T-cell (primary cell): ENCODE measurements around the gene MYCBP. TPM values are rescaled to one million over a fixed set of nuclear protein-coding genes. Genes with fewer than 3 reads are reported as not detected.

ENCODE experiments used
- ATAC-seq, 4 experiments: fragments of 200-7000 bp in 3 of 4; fragments of 150-1000 bp in 1 of 4; cut with Tn5 transposase; replicated peaks in 1 of 4; 1 replicate in 3 of 4; 2 replicates in 1 of 4; pipeline ENCODE4 v1.10.0; 2021; ENCODE audit warnings: moderate library complexity in 3 of 4, mild to moderate bottlenecking in 2 of 4, moderate number of reproducible peaks in 1 of 4
- CTCF ChIA-PET, 2 donors: fragments of 300-600 bp; sonication (Branson Sonifier 250); formaldehyde crosslinking; loops; one replicate each; lab custom pipeline; 2022; ENCODE audit warnings: antibody characterized with exemption in 2 of 2; lab: Charles Lee
- POLR2A ChIA-PET, 2 donors: fragments of 300-600 bp; sonication (Branson Sonifier 250); formaldehyde crosslinking; loops; one replicate each; lab custom pipeline; 2022; ENCODE audit warnings: antibody characterized with exemption in 2 of 2; lab: Charles Lee
- DNase-seq, 35 experiments: peaks; one replicate each; pipeline versions ENCODE4 v3.0.0 to v3.0.0-alpha.2; 2013 to 2023
- H3K27ac ChIP-seq: one replicate; pipeline ENCODE4 v1.5.1; 2013; ENCODE audit warnings: low read length
- H3K27me3 ChIP-seq, 2 experiments: replicated peaks in 1 of 2; 1 replicate in 1 of 2; 2 replicates in 1 of 2; pipeline versions ENCODE4 v1.6.1 to v1.7.0; 2013; ENCODE audit warnings: low read length in 1 of 2, mixed read lengths in 1 of 2; ENCODE audit not compliant: control insufficient read depth in 2 of 2, insufficient read depth in 2 of 2; ENCODE audit errors: extremely low read depth in 1 of 2
- H3K36me3 ChIP-seq, 2 donors: 1 replicate in 1 of 2; 2 replicates in 1 of 2; pipeline versions ENCODE4 v1.6.1 to v1.7.0; 2013; ENCODE audit warnings: low read length in 1 of 2; ENCODE audit not compliant: control insufficient read depth in 2 of 2, insufficient read depth in 1 of 2; ENCODE audit errors: extremely low read depth in 1 of 2
- H3K4me1 ChIP-seq, 2 experiments: 1 replicate in 1 of 2; 2 replicates in 1 of 2; pipeline versions ENCODE4 v1.6.1 to v1.7.0; 2013; ENCODE audit warnings: low read length in 2 of 2, mixed read lengths in 1 of 2; ENCODE audit not compliant: insufficient read depth in 2 of 2, control insufficient read depth in 1 of 2; ENCODE audit errors: extremely low read depth in 1 of 2
- H3K4me3 ChIP-seq, 2 donors: 1 replicate in 1 of 2; 2 replicates in 1 of 2; pipeline versions ENCODE4 v1.5.1 to v1.7.0; 2013; ENCODE audit warnings: mild to moderate bottlenecking in 2 of 2, low read length in 1 of 2, moderate library complexity in 1 of 2; ENCODE audit not compliant: control insufficient read depth in 1 of 2; ENCODE audit errors: extremely low read depth in 1 of 2
- H3K9me3 ChIP-seq: 2 replicates; pipeline ENCODE4 v1.7.0; 2013
- H3K27ac Mint-ChIP-seq, 2 donors: one replicate each; pipeline ENCODE4 v1.8.0; 2020 to 2021; ENCODE audit warnings: mild to moderate bottlenecking in 2 of 2, mixed read lengths in 2 of 2
- H3K27me3 Mint-ChIP-seq, 2 donors: one replicate each; pipeline ENCODE4 v1.8.0; 2021 to 2022; ENCODE audit warnings: mixed read lengths in 2 of 2
- H3K36me3 Mint-ChIP-seq: one replicate; pipeline ENCODE4 v1.8.0; 2021; ENCODE audit warnings: mixed read lengths
- H3K4me1 Mint-ChIP-seq, 3 donors: one replicate each; pipeline ENCODE4 v1.8.0; 2020 to 2022; ENCODE audit warnings: mixed read lengths in 3 of 3, mild to moderate bottlenecking in 1 of 3
- H3K4me3 Mint-ChIP-seq, 3 donors: one replicate each; pipeline ENCODE4 v1.8.0; 2020 to 2022; ENCODE audit warnings: mild to moderate bottlenecking in 3 of 3, mixed read lengths in 3 of 3, moderate library complexity in 3 of 3
- H3K9me3 Mint-ChIP-seq, 3 donors: one replicate each; pipeline ENCODE4 v1.8.0; 2020 to 2022; ENCODE audit warnings: mixed read lengths in 3 of 3
- WGBS: methylation state at CpG from one replicate; pipeline ENCODE4 v1.1.5; 2013; ENCODE audit warnings: missing lambda C conversion rate; ENCODE audit not compliant: insufficient coverage; 5-methylcytosine and 5-hydroxymethylcytosine counted together
- total RNA-seq, 35 experiments: library from RNA in 6 of 35; stranded (reverse) in 6 of 35; fragments of 120-200 nt in 1 of 35; gene quantifications; one replicate each; pipeline versions ENCODE4 v1.2.1 to v1.2.4 and lab custom pipeline; 2013 to 2026

The MYCBP gene, protein sequence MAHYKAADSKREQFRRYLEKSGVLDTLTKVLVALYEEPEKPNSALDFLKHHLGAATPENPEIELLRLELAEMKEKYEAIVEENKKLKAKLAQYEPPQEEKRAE
- total RNA-seq (10 to 100 TPM in 4 of 5 donors, 1 to 10 TPM in 1; 7.0 to 19.4 (median 17.2) TPM), total RNA-seq (lab: John Stamatoyannopoulos, UW) (4.6 to 47.3 (median 12.0) reads per million in 29 experiments)
- total RNA-seq (2013) = 19.2 TPM

DNA sequence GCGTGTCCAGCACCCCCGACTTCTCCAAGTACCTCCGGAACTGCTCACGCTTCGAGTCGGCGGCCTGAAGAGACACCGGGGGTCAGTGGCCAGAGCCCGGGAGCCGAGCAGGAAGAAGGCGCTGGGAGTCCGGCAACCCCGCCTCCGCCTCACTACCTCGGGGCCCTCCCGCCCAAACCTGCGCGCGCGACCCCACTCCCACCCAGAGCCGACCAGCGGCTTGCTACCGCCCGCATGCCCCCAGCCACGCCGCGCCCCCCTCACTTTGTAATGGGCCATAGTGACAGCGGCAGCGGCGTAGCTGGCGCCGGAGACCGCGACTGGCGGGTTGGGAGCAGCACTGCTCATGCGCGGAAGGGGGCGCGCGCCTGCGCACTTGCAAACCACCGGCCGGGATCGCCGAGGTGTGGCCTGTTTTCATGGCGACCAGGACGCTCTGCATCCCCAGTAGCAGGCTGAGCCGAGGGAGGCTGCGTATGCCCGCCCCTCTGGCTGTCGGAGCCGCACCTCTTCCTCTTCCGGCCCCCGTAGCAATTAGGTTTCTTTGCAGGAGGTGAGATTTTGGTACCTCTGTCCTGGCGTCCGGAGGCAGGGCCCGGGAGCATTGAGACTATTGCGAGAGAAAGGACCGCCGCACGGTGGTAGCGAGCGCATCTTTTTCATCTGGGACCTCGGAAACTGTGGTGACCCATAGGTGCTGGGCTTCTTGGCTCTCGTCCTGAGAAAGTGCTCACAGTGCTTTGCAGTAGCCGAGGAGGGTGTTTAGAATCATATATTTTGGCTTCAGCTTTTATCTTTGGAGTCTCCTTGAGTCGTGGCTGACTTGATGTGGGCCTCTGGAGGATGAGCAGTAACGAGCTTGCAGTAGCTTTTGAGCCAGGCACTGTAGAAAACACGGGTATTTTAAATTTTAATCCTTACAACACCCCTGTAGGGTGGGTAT is at the start of gene MYCBP:
Gene MYCBP (minus strand): TSS at position 322 of the 943 bp plus-strand sequence. CDS start 43 bp downstream, at position 279.
- CTCF ChIA-PET = interaction anchor here in 1 of 2 donors (0.5 to 0.6 kb wide), 2 partner anchors 16 to 111 kb away, joined by 3 read pairs; no protein-coding TSS in a partner anchor
- DNase-seq = peak; percentile 92 to 99 (median 96)
- peak; percentile 99 for ATAC-seq
- Mint-ChIP-seq H3K27me3 (no peaks in the 10 kb centered on the region), H3K36me3 (peaks cover 3% of the 10 kb centered on the region), H3K4me3 (peak within 1 kb of the TSS; percentile 86 to 90 (median 90)), H3K4me1 (peaks cover 24 to 34% (median 33%) of the 10 kb centered on the region in 3 donors), H3K27ac (peak within 1 kb of the TSS; percentile 88 to 94), H3K9me3 (no peaks in the 10 kb centered on the region)
- POLR2A ChIA-PET = interaction anchor here in 1 of 2 donors (1.4 kb wide), 1 partner anchor 153 kb away, joined by 3 read pairs; the partner anchor contains the start of gene NDUFS5
- Histone ChIP-seq H3K4me3 (peak within 1 kb of the TSS; percentile 66 to 79), H3K4me1 (peaks cover 11% of the 10 kb centered on the region in 2 experiments), H3K27ac (peak within 1 kb of the TSS; percentile 43), H3K9me3 (no peaks in the 10 kb centered on the region), H3K27me3 (no peaks in the 10 kb centered on the region), H3K36me3 (no peaks in the 10 kb centered on the region)
- under 1% methylated on average over 65 of the region's 69 CpGs for WGBS

DNA sequence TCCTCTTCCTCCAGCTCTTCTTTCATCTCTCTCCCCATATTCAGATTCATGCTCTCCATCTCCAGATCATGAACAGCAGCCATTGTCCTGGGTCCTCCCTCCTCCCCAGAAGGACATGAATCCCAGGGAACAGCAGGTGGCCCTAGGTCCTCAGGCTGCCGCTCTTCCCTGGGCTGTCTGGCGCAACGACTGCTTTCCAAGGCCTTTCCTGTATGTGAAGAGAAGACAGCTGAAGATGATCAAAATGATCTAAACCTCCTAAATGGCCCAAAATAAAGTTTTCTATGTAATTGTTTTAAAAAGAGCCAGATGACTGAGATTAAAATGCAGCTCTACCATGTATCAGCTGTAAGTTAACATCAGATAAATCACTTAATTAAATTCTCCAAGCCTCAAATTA is 46.0 kb upstream of the MYCBP start:
- no peak overlapping the region for H3K27ac Mint-ChIP-seq

DNA sequence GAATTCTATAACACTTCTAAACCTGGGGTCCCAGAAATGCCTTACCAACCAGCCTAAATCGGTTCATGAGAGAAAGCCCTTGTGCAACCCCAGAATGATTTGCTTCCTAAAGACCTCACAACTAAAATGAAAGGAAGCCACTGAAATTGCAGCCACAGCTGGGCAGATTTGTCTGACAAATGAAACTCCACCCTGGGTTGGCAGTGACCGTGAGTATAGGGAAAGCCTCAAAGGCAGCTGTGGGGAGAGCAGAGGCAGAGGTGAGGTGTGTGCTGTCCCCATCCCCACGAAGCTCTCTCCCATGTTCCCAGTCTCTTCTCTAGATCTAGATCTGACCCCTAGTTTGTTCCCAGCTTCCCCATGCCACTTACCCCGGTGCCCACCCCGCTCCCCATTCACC is 45.4 kb upstream of the MYCBP start:
- ChIA-PET POLR2A (no interaction called here), CTCF (no interaction called here)
- no peaks in the 10 kb centered on the region for H3K9me3 Mint-ChIP-seq
- Histone ChIP-seq H3K4me3 (no peak overlapping the region), H3K27me3 (no peaks in the 10 kb centered on the region), H3K4me1 (no peaks in the 10 kb centered on the region), H3K9me3 (no peaks in the 10 kb centered on the region), H3K36me3 (no peaks in the 10 kb centered on the region), H3K27ac (no peak overlapping the region)
- WGBS = 80% methylated on average over 3 of the region's 5 CpGs
- peaks cover 0 to 2% (median 0%) of the 10 kb centered on the region in 3 donors for H3K4me1 Mint-ChIP-seq
- ATAC-seq (no peak), DNase-seq (no peak)
- H3K36me3 Mint-ChIP-seq = no peaks in the 10 kb centered on the region
- H3K27me3 Mint-ChIP-seq = no peaks in the 10 kb centered on the region
- no peak overlapping the region for H3K4me3 Mint-ChIP-seq
- H3K27ac Mint-ChIP-seq = no peak overlapping the region

More for the DNA sequence above, 46.0 kb upstream of the MYCBP start:
- H3K27ac ChIP-seq = no peak overlapping the region
- ATAC-seq (no peak), DNase-seq (no peak)
- no peaks in the 10 kb centered on the region for H3K36me3 ChIP-seq
- Mint-ChIP-seq H3K9me3 (no peaks in the 10 kb centered on the region), H3K36me3 (no peaks in the 10 kb centered on the region), H3K27me3 (no peaks in the 10 kb centered on the region), H3K4me1 (peaks cover 0 to 2% (median 0%) of the 10 kb centered on the region in 3 donors), H3K4me3 (no peak overlapping the region)
- no CpG with 5 or more reads among the region's 3 CpGs for WGBS
- no peaks in the 10 kb centered on the region for H3K4me1 ChIP-seq
- CTCF ChIA-PET = no interaction called here
- H3K27me3 ChIP-seq = no peaks in the 10 kb centered on the region
- no peak overlapping the region for H3K4me3 ChIP-seq
- H3K9me3 ChIP-seq = no peaks in the 10 kb centered on the region
- POLR2A ChIA-PET = no interaction called here

DNA sequence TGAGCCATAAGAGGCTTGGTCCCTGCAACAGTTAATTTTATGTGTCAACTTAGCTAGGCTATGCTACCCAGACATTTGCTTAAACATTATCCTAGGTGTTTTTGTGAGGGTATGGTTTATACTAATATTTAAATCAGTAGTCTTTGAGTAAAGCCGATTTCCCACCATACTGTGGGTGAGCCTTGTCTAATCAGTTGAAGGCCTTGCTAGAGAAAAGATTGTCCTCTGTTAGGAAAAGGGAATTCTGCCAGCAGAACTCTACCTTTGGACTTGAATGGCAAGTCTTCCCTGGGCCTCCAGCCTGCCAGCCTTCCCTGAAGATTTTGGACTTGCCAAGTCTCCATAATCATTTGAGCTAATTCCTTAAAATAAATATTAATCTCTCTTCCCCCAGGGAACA is 44.6 kb upstream of the MYCBP start:
- Mint-ChIP-seq H3K4me1 (peaks cover 0 to 2% (median 0%) of the 10 kb centered on the region in 3 donors), H3K27ac (no peak overlapping the region), H3K36me3 (no peaks in the 10 kb centered on the region), H3K27me3 (no peaks in the 10 kb centered on the region), H3K4me3 (no peak overlapping the region), H3K9me3 (no peaks in the 10 kb centered on the region)
- ATAC-seq = no peak
- ChIA-PET POLR2A (interaction anchor here in 1 of 2 donors (0.5 kb wide), 1 partner anchor 167 kb away, joined by 3 read pairs; no protein-coding TSS in a partner anchor), CTCF (no interaction called here)
- no peaks in the 10 kb centered on the region for H3K36me3 ChIP-seq
- H3K4me3 ChIP-seq = no peak overlapping the region
- no peak overlapping the region for H3K27ac ChIP-seq
- WGBS = no CpG with 5 or more reads among the region's 1 CpG
- H3K4me1 ChIP-seq = no peaks in the 10 kb centered on the region
- H3K9me3 ChIP-seq = no peaks in the 10 kb centered on the region
- no peaks in the 10 kb centered on the region for H3K27me3 ChIP-seq
- DNase-seq = no peak

DNA sequence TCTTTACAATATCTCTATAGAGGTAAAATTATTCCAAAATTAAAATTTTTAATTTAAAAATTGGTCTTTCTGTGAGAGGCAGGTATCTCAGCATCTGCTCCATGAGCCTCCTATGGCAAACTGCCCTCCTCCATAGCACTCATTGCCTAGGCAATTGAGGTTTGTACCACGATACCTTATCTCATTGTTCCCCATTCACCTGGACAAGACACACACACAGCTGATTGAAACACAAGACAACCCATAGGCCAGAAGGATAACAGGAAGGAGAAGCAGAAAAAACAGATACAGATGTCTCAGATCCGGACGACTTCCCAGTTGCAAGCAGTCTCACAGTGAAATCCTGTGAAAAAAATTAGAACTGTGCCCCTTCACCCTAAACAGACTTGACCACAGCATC is 44.2 kb upstream of the MYCBP start:
- no peaks in the 10 kb centered on the region for H3K9me3 ChIP-seq
- H3K36me3 ChIP-seq = no peaks in the 10 kb centered on the region
- no peak for ATAC-seq
- 90% methylated on average over 3 of the region's 3 CpGs for WGBS
- POLR2A ChIA-PET = interaction anchor here in 1 of 2 donors (0.5 kb wide), 1 partner anchor 168 kb away, joined by 3 read pairs; no protein-coding TSS in a partner anchor
- CTCF ChIA-PET = no interaction called here
- peaks cover 0 to 2% (median 0%) of the 10 kb centered on the region in 3 donors for H3K4me1 Mint-ChIP-seq
- H3K4me1 ChIP-seq = no peaks in the 10 kb centered on the region
- H3K27me3 ChIP-seq = no peaks in the 10 kb centered on the region
- H3K27ac ChIP-seq = no peak overlapping the region
- no peak for DNase-seq
- H3K27ac Mint-ChIP-seq = no peak overlapping the region
- no peaks in the 10 kb centered on the region for H3K9me3 Mint-ChIP-seq
- no peaks in the 10 kb centered on the region for H3K36me3 Mint-ChIP-seq
- H3K27me3 Mint-ChIP-seq = no peaks in the 10 kb centered on the region
- H3K4me3 ChIP-seq = no peak overlapping the region
- no peak overlapping the region for H3K4me3 Mint-ChIP-seq

DNA sequence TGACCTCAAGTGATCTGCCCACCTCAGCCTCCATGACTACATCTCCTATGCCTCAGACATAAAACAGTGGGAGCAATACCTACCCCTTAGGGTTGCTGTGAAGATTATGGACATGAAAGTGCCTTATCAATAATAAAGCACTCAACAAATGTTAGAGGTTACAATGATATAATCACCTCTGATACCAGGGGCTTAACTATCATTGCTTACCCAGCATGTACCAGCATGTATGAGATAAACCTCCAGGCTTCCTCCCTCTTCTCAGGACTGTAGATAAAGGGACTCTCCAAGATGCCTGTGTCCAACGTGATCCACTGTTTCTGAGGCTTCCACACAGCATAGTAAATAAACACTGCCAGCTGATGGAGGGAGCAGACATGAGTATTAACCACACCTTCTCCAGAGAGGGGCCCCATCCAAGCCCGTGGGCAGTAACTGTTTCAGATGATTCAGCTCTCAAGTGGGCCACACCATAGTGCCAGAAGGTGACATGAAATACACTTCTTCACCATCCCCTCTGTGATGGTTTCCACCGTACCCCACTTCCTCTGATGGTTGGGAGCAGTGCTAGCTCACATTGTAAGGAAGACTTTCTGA is 42.3 kb upstream of the MYCBP start:
- no peaks in the 10 kb centered on the region for H3K27me3 Mint-ChIP-seq
- no peaks in the 10 kb centered on the region for H3K4me1 ChIP-seq
- H3K27me3 ChIP-seq = no peaks in the 10 kb centered on the region
- DNase-seq (no peak), ATAC-seq (no peak)
- H3K4me1 Mint-ChIP-seq = peaks cover 0 to 2% (median 0%) of the 10 kb centered on the region in 3 donors
- no peaks in the 10 kb centered on the region for H3K9me3 Mint-ChIP-seq
- no peak overlapping the region for H3K4me3 Mint-ChIP-seq
- ChIA-PET CTCF (no interaction called here), POLR2A (no interaction called here)
- H3K27ac ChIP-seq = no peak overlapping the region
- no peaks in the 10 kb centered on the region for H3K9me3 ChIP-seq
- no peak overlapping the region for H3K27ac Mint-ChIP-seq
- no peaks in the 10 kb centered on the region for H3K36me3 ChIP-seq
- 33% methylated on average over 2 of the region's 3 CpGs for WGBS
- H3K4me3 ChIP-seq = no peak overlapping the region
- no peaks in the 10 kb centered on the region for H3K36me3 Mint-ChIP-seq
